A172 (cell line): Measurements from ENCODE around the gene NUTM2D. TPM values are rescaled to one million over a fixed set of nuclear protein-coding genes. Genes with fewer than 3 reads are reported as not detected.
"Not testable (repeated sequence)": the region's sequence is repeated elsewhere in the genome, so short reads cannot be mapped to it uniquely, and the experiment has no call there.

Experiments used
- DNase-seq: peaks from one replicate; pipeline ENCODE4 v3.0.0-alpha.2; 2015; ENCODE audit warnings: low spot score
- total RNA-seq: library from RNA; depleted of rRNA; stranded (reverse); fragments of >200 nt; shearing (Covaris generic); gene quantifications from 2 replicates; pipeline ENCODE4 v1.2.3, GENCODE V29; 2014; rRNA removed

The NUTM2D gene
- total RNA-seq, 1 experiment from 2014 or later, result 0.36 TPM

- DNase-seq, result not testable (repeated sequence)
Observed at GRCh38 chr10:87369514-87370112, 12.1 kb downstream of the NUTM2D start.

- DNase-seq, result peak; percentile 19
Observed at GRCh38 chr10:87374091-87374490, 16.5 kb downstream of the NUTM2D start.

- DNase-seq, result not testable (repeated sequence)
Observed at GRCh38 chr10:87379115-87379514, 21.6 kb downstream of the NUTM2D start.

GRCh38 chr10:87383149-87383857 is 25.8 kb downstream of the NUTM2D start:
- peak; percentile 49 for DNase-seq

- DNase-seq, result not testable (repeated sequence)
Observed at GRCh38 chr10:87384283-87384682, 26.7 kb downstream of the NUTM2D start.

- not testable (repeated sequence) for DNase-seq
Observed at GRCh38 chr10:87385762-87386360, 28.3 kb downstream of the NUTM2D start.

GRCh38 chr10:87391360-87391759 is 33.8 kb downstream of the NUTM2D start:
- not testable (repeated sequence) for DNase-seq

GRCh38 chr10:87396206-87396605 is 38.7 kb downstream of the NUTM2D start:
- not testable (repeated sequence) for DNase-seq

GRCh38 chr10:87398436-87398835 is 40.9 kb downstream of the NUTM2D start:
- DNase-seq, result not testable (repeated sequence)

GRCh38 chr10:87407516-87408467 is 50.2 kb downstream of the NUTM2D start:
- not testable (repeated sequence) for DNase-seq

GRCh38 chr10:87413921-87414320 is 56.4 kb downstream of the NUTM2D start:
- not testable (repeated sequence) for DNase-seq

Other genes with a start within 250 kb of the NUTM2D start
- gene NUTM2A, start 132.3 kb upstream of the NUTM2D start, total RNA-seq, result 0.26 and 0.36 TPM in 2 replicates
- 42.9 and 49.1 TPM in 2 replicates for gene MINPP1, start 147.1 kb downstream of the NUTM2D start, total RNA-seq